ENCODE data around the gene MYBPH.

DNA sequence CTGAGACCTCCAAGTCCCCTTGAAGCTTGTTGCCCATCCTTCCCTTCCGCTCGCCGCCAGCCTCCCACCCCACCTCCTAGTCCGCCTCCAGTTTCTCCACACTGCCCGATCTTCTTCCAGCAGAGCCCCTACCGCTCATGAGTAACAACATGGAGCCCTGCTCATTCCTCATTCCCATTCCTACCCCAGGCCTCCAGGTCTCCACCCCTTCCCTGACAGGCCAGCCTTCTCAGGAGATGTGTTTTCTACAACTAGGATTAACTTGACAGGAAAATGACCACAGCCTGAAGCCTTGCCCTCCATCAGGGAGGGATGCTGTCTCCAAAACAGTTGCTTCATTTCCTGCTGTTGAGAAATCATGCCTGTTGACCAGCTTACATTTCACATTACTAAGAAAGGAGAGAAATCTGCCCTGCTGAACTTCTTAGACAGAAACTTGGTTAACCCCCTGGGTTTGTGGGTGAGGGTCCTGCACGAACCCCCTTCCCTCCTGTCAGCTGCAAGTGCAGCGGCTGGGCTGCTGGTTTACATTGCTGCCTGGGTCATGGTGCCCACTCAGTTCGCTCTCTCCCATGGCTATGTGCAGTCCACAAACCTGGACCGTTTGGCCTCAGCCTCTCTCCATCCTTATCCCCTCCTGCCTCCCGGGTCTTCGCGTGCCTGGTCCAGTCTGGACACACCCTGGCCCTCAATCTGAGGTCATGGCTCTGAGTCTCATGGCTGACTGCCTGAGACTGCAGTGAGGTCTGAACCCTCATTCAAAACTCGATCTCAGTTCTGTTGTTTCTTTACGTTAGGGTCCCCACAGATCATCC lies 27.0 kb upstream of the MYBPH start:
- TF ChIP-seq, protein P1, sequence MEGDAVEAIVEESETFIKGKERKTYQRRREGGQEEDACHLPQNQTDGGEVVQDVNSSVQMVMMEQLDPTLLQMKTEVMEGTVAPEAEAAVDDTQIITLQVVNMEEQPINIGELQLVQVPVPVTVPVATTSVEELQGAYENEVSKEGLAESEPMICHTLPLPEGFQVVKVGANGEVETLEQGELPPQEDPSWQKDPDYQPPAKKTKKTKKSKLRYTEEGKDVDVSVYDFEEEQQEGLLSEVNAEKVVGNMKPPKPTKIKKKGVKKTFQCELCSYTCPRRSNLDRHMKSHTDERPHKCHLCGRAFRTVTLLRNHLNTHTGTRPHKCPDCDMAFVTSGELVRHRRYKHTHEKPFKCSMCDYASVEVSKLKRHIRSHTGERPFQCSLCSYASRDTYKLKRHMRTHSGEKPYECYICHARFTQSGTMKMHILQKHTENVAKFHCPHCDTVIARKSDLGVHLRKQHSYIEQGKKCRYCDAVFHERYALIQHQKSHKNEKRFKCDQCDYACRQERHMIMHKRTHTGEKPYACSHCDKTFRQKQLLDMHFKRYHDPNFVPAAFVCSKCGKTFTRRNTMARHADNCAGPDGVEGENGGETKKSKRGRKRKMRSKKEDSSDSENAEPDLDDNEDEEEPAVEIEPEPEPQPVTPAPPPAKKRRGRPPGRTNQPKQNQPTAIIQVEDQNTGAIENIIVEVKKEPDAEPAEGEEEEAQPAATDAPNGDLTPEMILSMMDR (IDR thresholded peaks at IDR 0.05): no peak
- TF ChIP-seq POLR2AphosphoS5 (IDR thresholded peaks at IDR 0.05) (peak; percentile 13 to 61 (median 37)), POLR2A (IDR thresholded peaks at IDR 0.05) (no peak)

All from sigmoid colon (tissue), 4 donors.